Endothelial cell of umbilical vein (primary cell): ENCODE results near the gene KPRP.

ENCODE experiments used
- EZH2 ChIP-seq: IDR thresholded peaks from 2 replicates; pipeline ENCODE4 v1.6.1; 2012; ENCODE audit warnings: borderline replicate concordance, low read depth, mild to moderate bottlenecking, moderate library complexity, low read length, inconsistent platforms; ENCODE audit not compliant: severe bottlenecking
- JUN ChIP-seq: IDR thresholded peaks from 2 replicates; pipeline ENCODE4 v1.6.1; 2011; ENCODE audit warnings: borderline replicate concordance, low read depth; ENCODE audit not compliant: insufficient read length, insufficient read depth
- POLR2A ChIP-seq: IDR thresholded peaks from 2 replicates; pipeline ENCODE4 v1.6.1; 2012; ENCODE audit warnings: low read depth, mild to moderate bottlenecking, control low read depth, low read length
- TF ChIP-seq, protein P1 (sequence below), 2 donors: IDR thresholded peaks; 1 replicate in 1 of 2; 2 replicates in 1 of 2; pipeline ENCODE4 v1.5.1; 2011; ENCODE audit warnings: low read length in 2 of 2, mild to moderate bottlenecking in 2 of 2, moderate library complexity in 2 of 2, control low read depth in 1 of 2, inconsistent platforms in 1 of 2, low read depth in 1 of 2; ENCODE audit not compliant: insufficient read depth in 1 of 2; ENCODE audit errors: extremely low read depth in 1 of 2

DNA sequence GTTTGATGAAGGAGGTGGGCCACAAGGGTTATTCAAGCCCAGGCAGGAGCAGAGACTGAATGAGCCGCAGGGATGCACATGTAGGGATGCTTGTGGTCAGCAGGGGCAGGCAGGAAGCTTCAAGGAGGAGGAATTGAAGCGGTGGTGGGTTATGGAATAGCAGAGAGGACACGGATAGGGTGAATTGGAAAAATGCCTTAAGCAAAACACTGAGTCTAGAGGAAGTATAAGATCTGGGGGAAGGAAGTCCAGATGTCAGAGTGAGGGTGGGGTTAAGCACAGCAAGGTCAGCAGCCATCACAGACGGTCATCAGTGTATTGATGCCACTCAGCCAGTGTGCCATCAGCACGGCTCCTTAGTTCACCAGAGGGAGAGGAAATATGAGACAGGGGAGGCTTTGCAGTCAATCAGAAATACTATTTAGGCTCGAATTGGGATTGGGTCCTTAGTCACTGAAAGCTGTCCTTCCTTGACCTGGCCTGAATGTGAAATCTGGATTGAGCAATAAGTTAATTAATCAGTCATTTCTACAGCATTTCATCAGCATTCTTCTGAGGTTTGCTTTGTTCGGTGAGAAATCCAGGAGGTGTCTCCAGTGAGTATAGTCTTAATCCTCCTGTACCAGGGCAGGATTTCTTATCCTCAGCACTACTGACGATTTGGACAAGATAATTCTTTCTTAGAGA lies 11.2 kb downstream of the KPRP start:
- TF ChIP-seq JUN (no peak), EZH2 (no peak), POLR2A (no peak)
- TF ChIP-seq, protein P1, sequence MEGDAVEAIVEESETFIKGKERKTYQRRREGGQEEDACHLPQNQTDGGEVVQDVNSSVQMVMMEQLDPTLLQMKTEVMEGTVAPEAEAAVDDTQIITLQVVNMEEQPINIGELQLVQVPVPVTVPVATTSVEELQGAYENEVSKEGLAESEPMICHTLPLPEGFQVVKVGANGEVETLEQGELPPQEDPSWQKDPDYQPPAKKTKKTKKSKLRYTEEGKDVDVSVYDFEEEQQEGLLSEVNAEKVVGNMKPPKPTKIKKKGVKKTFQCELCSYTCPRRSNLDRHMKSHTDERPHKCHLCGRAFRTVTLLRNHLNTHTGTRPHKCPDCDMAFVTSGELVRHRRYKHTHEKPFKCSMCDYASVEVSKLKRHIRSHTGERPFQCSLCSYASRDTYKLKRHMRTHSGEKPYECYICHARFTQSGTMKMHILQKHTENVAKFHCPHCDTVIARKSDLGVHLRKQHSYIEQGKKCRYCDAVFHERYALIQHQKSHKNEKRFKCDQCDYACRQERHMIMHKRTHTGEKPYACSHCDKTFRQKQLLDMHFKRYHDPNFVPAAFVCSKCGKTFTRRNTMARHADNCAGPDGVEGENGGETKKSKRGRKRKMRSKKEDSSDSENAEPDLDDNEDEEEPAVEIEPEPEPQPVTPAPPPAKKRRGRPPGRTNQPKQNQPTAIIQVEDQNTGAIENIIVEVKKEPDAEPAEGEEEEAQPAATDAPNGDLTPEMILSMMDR (IDR thresholded peaks at IDR 0.05; ENCODE audit: extremely low read depth in 1 of 2, insufficient read depth in 1 of 2, low read depth in 1 of 2, low read length in 2 of 2), result no peak
